Upper lobe of left lung (tissue), 6 donors: Measurements from ENCODE around the gene BCAS4. TPM values are rescaled to one million over a fixed set of nuclear protein-coding genes. Genes with fewer than 3 reads are reported as not detected.

Experiments
- ATAC-seq, 2 donors: fragments of 200-7000 bp; cut with Tn5 transposase; one replicate each; pipeline ENCODE4 v1.9.1; 2022; ENCODE audit warnings: mild to moderate bottlenecking in 2 of 2, moderate library complexity in 2 of 2; ENCODE audit not compliant: low FRiP score in 2 of 2
- DNase-seq, 2 donors: peaks; one replicate each; pipeline ENCODE4 v3.0.0-alpha.2; 2019 to 2020
- H3K27ac ChIP-seq, 4 donors: fragments of 200-600 bp; sonication (generic); one replicate each; pipeline ENCODE4 v1.5.1; 2016 to 2019
- H3K27me3 ChIP-seq, 4 donors: fragments of 200-600 bp; sonication (generic); one replicate each; pipeline ENCODE4 v1.5.1; 2017 to 2019
- H3K36me3 ChIP-seq, 4 donors: fragments of 200-600 bp; sonication (generic); one replicate each; pipeline ENCODE4 v1.5.1; 2016 to 2019
- H3K4me1 ChIP-seq, 4 donors: fragments of 200-600 bp; sonication (generic); one replicate each; pipeline ENCODE4 v1.5.1; 2018 to 2019
- H3K4me3 ChIP-seq, 4 donors: fragments of 200-600 bp; sonication (generic); one replicate each; pipeline ENCODE4 v1.5.1; 2017 to 2019; ENCODE audit warnings: mild to moderate bottlenecking in 2 of 4, moderate library complexity in 1 of 4
- H3K9me3 ChIP-seq, 4 donors: fragments of 200-600 bp; sonication (generic); one replicate each; pipeline ENCODE4 v1.5.1; 2018 to 2019
- EP300 ChIP-seq, 4 donors: sonication (generic); formaldehyde crosslinking; IDR thresholded peaks; one replicate each; pipeline ENCODE4 v1.5.1; 2017; ENCODE audit warnings: antibody characterized with exemption in 4 of 4, control low read depth in 2 of 4
- POLR2A ChIP-seq, 4 donors: fragments of 450-650 bp; IDR thresholded peaks; one replicate each; pipeline ENCODE4 v1.5.1; 2016 to 2017; ENCODE audit warnings: antibody characterized with exemption in 4 of 4, mild to moderate bottlenecking in 2 of 4
- POLR2AphosphoS5 ChIP-seq, 2 donors: sonication (generic); formaldehyde crosslinking; IDR thresholded peaks; one replicate each; pipeline ENCODE4 v1.5.1; 2017; ENCODE audit warnings: antibody characterized with exemption in 2 of 2
- WGBS, 2 donors: methylation state at CpG; one replicate each; pipeline ENCODE4 v1.1.5; 2017 to 2018; 5-methylcytosine and 5-hydroxymethylcytosine counted together
- total RNA-seq, 6 donors: library from RNA; depleted of rRNA in 4 of 6; stranded (reverse); fragments of >200 nt in 4 of 6; gene quantifications; one replicate each; pipeline versions ENCODE4 v1.1.0 to v1.2.1, GENCODE V29; 2016 to 2021
- TF ChIP-seq, protein P1 (sequence below), 6 experiments: fragments of 450-650 bp in 4 of 6; fragments of 200-600 bp in 2 of 6; sonication (generic) in 2 of 6; IDR thresholded peaks; one replicate each; pipeline ENCODE4 v1.5.1; 2016 to 2019; ENCODE audit warnings: antibody characterized with exemption in 6 of 6
- donor health status: DM: no; HTN: no; CAD: no; lungs with moderate emphysema.
- donor health status: DM: no; HTN: yes; CAD: no; lungs with severe emphysema.

BCAS4 gene, protein sequence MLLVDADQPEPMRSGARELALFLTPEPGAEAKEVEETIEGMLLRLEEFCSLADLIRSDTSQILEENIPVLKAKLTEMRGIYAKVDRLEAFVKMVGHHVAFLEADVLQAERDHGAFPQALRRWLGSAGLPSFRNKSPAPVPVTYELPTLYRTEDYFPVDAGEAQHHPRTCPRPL
- total RNA-seq: 10 to 100 TPM in 1 of 6 donors, 1 to 10 TPM in 5; 2.3 to 12.3 (median 5.2) TPM

DNA sequence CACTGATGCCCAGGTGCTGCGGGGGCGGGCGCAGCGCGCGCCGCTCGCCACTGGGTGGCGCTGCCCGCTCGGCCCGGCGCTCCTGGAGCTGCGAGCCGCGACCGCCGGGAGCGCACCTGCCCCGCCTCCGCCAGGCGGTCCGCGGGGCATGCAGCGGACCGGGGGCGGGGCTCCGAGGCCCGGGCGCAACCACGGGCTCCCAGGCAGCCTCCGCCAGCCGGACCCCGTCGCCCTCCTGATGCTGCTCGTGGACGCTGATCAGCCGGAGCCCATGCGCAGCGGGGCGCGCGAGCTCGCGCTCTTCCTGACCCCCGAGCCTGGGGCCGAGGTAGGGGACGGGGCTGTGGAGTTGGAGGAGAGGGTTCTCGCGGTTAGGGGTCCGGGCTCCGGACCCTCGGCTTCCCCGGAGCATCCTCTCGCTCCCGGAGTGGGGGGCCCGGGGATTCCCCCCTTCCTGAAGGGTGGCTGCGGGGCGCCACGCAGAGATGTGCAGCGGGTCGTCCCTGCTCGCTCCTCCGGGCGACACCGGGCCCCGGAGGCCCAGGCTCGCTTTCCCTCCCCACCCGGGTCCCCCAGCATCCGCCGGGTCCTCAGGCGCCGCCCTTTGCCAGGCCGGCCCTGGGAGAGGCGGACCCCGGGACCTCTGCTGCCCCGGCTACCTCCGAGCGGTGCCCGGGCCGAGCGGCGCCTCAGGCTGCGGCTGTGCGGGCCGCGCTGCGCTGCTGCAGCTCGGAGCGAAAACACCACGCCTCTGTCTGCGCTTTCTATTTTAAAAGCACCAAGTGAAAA, at the start of gene BCAS4:
Gene BCAS4, plus strand, starts transcription at position 216 of the 789 bp plus-strand sequence. Its CDS starts 23 bp downstream, at position 239.
- peaks cover 0 to 4% (median 0%) of the 10 kb centered on the region in 4 donors for H3K27me3 ChIP-seq
- ATAC-seq: peak; percentile 88 to 93
- H3K36me3 ChIP-seq: no peaks in the 10 kb centered on the region
- no peaks in the 10 kb centered on the region for H3K9me3 ChIP-seq
- TF ChIP-seq, protein P1, sequence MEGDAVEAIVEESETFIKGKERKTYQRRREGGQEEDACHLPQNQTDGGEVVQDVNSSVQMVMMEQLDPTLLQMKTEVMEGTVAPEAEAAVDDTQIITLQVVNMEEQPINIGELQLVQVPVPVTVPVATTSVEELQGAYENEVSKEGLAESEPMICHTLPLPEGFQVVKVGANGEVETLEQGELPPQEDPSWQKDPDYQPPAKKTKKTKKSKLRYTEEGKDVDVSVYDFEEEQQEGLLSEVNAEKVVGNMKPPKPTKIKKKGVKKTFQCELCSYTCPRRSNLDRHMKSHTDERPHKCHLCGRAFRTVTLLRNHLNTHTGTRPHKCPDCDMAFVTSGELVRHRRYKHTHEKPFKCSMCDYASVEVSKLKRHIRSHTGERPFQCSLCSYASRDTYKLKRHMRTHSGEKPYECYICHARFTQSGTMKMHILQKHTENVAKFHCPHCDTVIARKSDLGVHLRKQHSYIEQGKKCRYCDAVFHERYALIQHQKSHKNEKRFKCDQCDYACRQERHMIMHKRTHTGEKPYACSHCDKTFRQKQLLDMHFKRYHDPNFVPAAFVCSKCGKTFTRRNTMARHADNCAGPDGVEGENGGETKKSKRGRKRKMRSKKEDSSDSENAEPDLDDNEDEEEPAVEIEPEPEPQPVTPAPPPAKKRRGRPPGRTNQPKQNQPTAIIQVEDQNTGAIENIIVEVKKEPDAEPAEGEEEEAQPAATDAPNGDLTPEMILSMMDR (IDR thresholded peaks at IDR 0.05): peak; percentile 97 to 99 (median 99)
- TF ChIP-seq POLR2A (IDR thresholded peaks at IDR 0.05) (peak in 1 of 4 donors; percentile 16), EP300 (IDR thresholded peaks at IDR 0.05) (no peak), POLR2AphosphoS5 (IDR thresholded peaks at IDR 0.05) (no peak)
- H3K27ac ChIP-seq: peak within 1 kb of the TSS; percentile 33 to 76 (median 61)
- peak; percentile 84 to 97 for DNase-seq
- peak within 1 kb of the TSS; percentile 55 to 95 (median 86) for H3K4me3 ChIP-seq
- WGBS, 2 donors: 0 to 4% methylated on average over 6 to 25 of the region's 92 CpGs
- H3K4me1 ChIP-seq: peaks cover 19 to 32% (median 26%) of the 10 kb centered on the region in 4 donors

DNA sequence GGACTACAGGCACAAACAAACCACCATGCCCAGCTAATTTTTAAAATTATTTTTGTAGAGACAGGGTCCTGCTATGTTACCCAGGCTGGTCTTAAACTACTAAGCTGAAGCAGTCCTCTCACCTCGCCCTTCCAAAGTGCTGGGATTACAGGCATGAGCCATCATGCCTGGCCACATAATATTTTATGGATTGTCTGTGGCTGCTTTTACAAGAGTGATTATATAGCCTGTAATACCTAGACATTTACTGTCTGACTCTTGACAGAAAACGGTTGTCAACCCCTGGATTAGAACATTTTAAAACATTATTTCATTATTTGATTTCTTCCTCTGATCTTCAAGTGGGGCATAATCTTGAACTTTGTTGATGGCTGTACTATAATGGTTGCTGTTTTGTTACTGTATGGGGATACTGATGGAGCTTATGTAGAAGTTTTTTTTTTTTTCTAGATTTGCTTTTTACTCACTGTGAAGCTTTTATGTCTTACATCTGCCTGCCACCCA, 49.2 kb upstream of the BCAS4 start:
- H3K36me3 ChIP-seq: peaks cover 0 to 7% (median 0%) of the 10 kb centered on the region in 4 donors
- H3K9me3 ChIP-seq: no peaks in the 10 kb centered on the region
- WGBS, 2 donors: 63 to 81% methylated on average over 2 of the region's 2 CpGs
- DNase-seq (no peak), ATAC-seq (no peak)
- H3K4me3 ChIP-seq: no peak overlapping the region
- H3K27ac ChIP-seq: peak overlapping the region in 1 of 4 donors; percentile 3
- H3K27me3 ChIP-seq: no peaks in the 10 kb centered on the region
- H3K4me1 ChIP-seq: peaks cover 0 to 12% (median 11%) of the 10 kb centered on the region in 4 donors
- TF ChIP-seq POLR2A (IDR thresholded peaks at IDR 0.05) (no peak), EP300 (IDR thresholded peaks at IDR 0.05) (no peak), POLR2AphosphoS5 (IDR thresholded peaks at IDR 0.05) (no peak)
- TF ChIP-seq, protein P1 (IDR thresholded peaks at IDR 0.05): no peak

DNA sequence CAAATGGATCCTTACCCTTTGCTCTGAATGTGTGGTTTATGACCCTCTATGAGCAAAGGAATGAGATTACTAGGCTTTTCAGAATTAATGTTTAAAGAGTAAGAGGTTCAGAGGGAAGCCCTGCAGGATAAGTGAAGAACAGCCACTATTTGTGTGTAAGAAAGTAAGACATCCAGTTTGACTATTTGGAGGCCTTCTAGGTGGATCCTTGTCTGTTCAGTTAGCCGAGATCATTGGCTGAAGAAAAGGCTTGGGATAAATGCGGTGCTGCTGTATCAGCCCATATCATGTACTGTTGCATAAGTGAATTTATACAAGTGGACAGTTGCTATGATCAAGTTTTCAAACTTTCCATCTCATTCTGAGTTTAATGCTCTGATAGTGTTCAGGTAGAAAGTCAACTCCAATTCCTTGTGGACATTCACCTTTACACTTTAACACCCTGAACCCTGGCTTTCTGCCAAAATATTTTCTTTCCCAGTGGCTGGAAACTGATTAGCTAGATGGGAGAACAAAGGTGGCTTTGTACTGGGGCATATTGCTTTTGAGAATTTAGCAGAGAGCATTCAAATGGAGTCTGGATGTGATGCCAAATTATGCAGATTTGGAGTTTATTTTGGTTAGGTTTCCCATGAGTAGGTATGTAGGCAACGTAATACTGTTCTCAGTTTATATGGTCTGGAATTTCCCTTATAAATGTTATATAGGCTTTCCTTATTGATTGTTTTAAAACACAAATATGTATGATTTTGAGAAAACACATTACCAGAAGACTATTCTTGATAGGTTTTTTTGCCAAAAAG, 48.5 kb upstream of the BCAS4 start:
- H3K4me3 ChIP-seq: no peak overlapping the region
- DNase-seq (no peak), ATAC-seq (no peak)
- no peaks in the 10 kb centered on the region for H3K27me3 ChIP-seq
- WGBS, 2 donors: 70 to 80% methylated on average over 3 of the region's 3 CpGs
- no peak overlapping the region for H3K27ac ChIP-seq
- TF ChIP-seq POLR2A (IDR thresholded peaks at IDR 0.05) (no peak), POLR2AphosphoS5 (IDR thresholded peaks at IDR 0.05) (no peak), EP300 (IDR thresholded peaks at IDR 0.05) (no peak)
- TF ChIP-seq, protein P1 (IDR thresholded peaks at IDR 0.05): no peak
- H3K36me3 ChIP-seq: peaks cover 0 to 7% (median 0%) of the 10 kb centered on the region in 4 donors
- H3K4me1 ChIP-seq: peaks cover 0 to 12% (median 9%) of the 10 kb centered on the region in 4 donors
- H3K9me3 ChIP-seq: no peaks in the 10 kb centered on the region

DNA sequence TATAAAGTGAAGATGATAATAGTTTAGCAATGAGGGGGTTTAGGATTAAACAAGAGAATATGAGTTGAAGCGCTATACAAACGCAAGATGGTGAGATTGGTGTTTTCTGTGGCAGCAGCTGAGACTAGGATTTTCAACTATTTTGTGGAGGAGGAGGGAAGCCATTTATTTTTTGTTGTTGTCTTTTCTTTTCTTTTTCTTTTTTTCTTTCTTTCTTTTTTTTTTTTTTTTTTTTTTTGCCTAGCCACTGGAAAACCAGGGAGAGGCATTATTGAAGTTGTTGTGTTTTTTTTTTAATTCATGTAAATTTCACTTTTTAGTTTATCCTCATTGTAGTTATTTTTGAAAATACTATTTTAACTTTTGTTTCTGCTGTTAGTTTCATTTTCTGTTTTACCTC, 47.6 kb upstream of the BCAS4 start:
- H3K36me3 ChIP-seq: peaks cover 0 to 7% (median 0%) of the 10 kb centered on the region in 4 donors
- no peaks in the 10 kb centered on the region for H3K9me3 ChIP-seq
- DNase-seq: no peak
- H3K27ac ChIP-seq: no peak overlapping the region
- no peaks in the 10 kb centered on the region for H3K27me3 ChIP-seq
- H3K4me3 ChIP-seq: no peak overlapping the region
- H3K4me1 ChIP-seq: peaks cover 0 to 12% (median 6%) of the 10 kb centered on the region in 4 donors
- TF ChIP-seq EP300 (IDR thresholded peaks at IDR 0.05): no peak
- TF ChIP-seq POLR2A (IDR thresholded peaks at IDR 0.05): no peak
- TF ChIP-seq, protein P1 (IDR thresholded peaks at IDR 0.05): no peak
- no peak for TF ChIP-seq POLR2AphosphoS5 (IDR thresholded peaks at IDR 0.05)
- 87 to 100% methylated on average over 2 of the region's 2 CpGs for WGBS, 2 donors
- no peak for ATAC-seq
